AG04449 (cell line): Measurements from ENCODE around the gene PLPP7.
A peak's percentile ranks its signal among the peaks of the same experiment; 100 is the strongest.

Experiments
- CTCF ChIA-PET: fragments of 350-600 bp; formaldehyde crosslinking; extraction: SDS; loops from one replicate; lab custom pipeline; 2021; ENCODE audit warnings: antibody characterized with exemption; lab: Yijun Ruan, JAX
- POLR2A ChIA-PET: fragments of 400-600, 350-600 bp; formaldehyde crosslinking; extraction: SDS; loops from one replicate; lab custom pipeline; 2020; ENCODE audit warnings: antibody characterized with exemption, inconsistent platforms; lab: Yijun Ruan, JAX
- DNase-seq: peaks from one replicate; pipeline ENCODE4 v3.0.0-alpha.2; 2010; ENCODE audit warnings: low read depth, low spot score
- H3K4me3 ChIP-seq: 2 replicates; pipeline ENCODE4 v1.5.1; 2011; ENCODE audit warnings: low read depth, mild to moderate bottlenecking, control low read depth, low read length
- TF ChIP-seq, protein P1 (sequence below): IDR thresholded peaks from one replicate; pipeline ENCODE4 v1.5.1; 2011; ENCODE audit warnings: mild to moderate bottlenecking, moderate library complexity, low read length, control low read depth, inconsistent platforms; ENCODE audit not compliant: insufficient read depth; ENCODE audit errors: missing control alignments

PLPP7 gene

GRCh38 chr9:131284856-131285255, 4.7 kb upstream of the PLPP7 start:
- POLR2A ChIA-PET: no interaction called here
- TF ChIP-seq, protein P1, sequence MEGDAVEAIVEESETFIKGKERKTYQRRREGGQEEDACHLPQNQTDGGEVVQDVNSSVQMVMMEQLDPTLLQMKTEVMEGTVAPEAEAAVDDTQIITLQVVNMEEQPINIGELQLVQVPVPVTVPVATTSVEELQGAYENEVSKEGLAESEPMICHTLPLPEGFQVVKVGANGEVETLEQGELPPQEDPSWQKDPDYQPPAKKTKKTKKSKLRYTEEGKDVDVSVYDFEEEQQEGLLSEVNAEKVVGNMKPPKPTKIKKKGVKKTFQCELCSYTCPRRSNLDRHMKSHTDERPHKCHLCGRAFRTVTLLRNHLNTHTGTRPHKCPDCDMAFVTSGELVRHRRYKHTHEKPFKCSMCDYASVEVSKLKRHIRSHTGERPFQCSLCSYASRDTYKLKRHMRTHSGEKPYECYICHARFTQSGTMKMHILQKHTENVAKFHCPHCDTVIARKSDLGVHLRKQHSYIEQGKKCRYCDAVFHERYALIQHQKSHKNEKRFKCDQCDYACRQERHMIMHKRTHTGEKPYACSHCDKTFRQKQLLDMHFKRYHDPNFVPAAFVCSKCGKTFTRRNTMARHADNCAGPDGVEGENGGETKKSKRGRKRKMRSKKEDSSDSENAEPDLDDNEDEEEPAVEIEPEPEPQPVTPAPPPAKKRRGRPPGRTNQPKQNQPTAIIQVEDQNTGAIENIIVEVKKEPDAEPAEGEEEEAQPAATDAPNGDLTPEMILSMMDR: no peak
- CTCF ChIA-PET: interaction anchor here (0.8 kb wide), 1 partner anchor 50 kb away, joined by 3 read pairs; no protein-coding TSS in a partner anchor
- no peak overlapping the region for H3K4me3 ChIP-seq
- no peak for DNase-seq

- no peak for DNase-seq
- no peak overlapping the region for H3K4me3 ChIP-seq
- TF ChIP-seq, protein P1: no peak
- ChIA-PET POLR2A (no interaction called here), CTCF (interaction anchor here (1.4 kb wide), 1 partner anchor 9 kb away, joined by 3 read pairs; no protein-coding TSS in a partner anchor)
Observed at GRCh38 chr9:131287359-131287758, 2.2 kb upstream of the PLPP7 start.

DNA sequence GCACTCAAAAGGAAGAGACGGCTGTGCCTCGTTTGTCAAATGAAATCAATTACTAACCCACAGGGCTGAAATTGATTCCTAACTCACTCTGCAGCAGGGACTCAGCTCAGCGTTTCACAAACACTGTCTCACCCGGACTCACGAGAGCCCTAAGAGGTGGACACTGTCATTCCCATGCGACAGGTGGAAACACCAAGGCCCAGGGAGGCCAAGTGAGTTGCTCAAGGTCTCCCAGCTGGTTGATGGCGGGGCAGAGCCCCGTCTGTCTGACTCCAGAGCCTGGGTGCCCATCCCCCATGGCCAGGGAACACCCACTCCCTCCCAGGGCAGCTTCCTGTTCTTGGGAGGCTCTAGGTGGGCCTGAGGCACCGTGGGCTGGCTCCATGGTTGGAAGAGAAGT, 1.3 kb upstream of the PLPP7 start:
- H3K4me3 ChIP-seq: no peak overlapping the region
- ChIA-PET POLR2A (no interaction called here), CTCF (interaction anchor here (1.4 kb wide), 1 partner anchor 10 kb away, joined by 3 read pairs; no protein-coding TSS in a partner anchor)
- no peak for DNase-seq
- TF ChIP-seq, protein P1: no peak

DNA sequence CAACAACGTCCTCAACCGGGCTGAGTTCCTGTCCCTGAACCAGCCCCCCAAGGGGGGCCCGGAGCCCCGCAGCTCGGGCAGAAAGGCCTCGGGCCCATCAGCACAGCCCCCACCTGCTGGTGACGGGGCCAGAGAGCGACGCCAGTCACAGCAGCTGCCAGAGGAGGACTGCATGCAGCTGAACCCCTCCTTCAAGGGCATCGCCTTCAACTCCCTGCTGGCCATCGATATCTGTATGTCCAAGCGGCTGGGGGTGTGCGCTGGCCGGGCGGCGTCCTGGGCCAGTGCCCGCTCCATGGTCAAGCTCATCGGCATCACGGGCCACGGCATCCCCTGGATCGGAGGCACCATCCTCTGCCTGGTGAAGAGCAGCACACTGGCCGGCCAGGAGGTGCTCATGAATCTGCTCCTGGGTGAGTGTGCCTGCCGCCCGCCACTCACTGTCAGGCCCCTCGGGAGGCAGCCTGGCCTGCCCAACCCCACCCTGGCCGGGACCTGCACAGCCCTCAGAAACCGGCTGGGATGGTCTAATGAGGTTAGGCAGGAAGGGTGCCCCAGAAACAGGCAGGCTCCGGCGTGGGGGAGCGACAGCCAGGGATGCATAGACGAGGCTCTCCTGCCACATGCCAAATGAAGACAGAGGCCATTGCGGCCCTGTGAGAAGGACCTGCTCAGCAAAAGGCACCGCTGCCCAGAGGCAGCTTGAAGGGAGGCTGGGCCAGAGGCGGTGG, 678 bp downstream of the PLPP7 start:
- CTCF ChIA-PET: interaction anchor here (1.1 to 1.6 kb wide), 3 partner anchors 10 to 46 kb away, joined by 3 to 5 read pairs (median 3); no protein-coding TSS in a partner anchor
- no peak for DNase-seq
- H3K4me3 ChIP-seq: peak overlapping the region; percentile 38
- TF ChIP-seq, protein P1: no peak
- POLR2A ChIA-PET: no interaction called here

GRCh38 chr9:131290767-131291370, 1.3 kb downstream of the PLPP7 start:
- TF ChIP-seq, protein P1: no peak
- POLR2A ChIA-PET: no interaction called here
- H3K4me3 ChIP-seq: no peak overlapping the region
- no peak for DNase-seq
- CTCF ChIA-PET: interaction anchor here (1.6 kb wide), 1 partner anchor 46 kb away, joined by 5 read pairs; no protein-coding TSS in a partner anchor

DNA sequence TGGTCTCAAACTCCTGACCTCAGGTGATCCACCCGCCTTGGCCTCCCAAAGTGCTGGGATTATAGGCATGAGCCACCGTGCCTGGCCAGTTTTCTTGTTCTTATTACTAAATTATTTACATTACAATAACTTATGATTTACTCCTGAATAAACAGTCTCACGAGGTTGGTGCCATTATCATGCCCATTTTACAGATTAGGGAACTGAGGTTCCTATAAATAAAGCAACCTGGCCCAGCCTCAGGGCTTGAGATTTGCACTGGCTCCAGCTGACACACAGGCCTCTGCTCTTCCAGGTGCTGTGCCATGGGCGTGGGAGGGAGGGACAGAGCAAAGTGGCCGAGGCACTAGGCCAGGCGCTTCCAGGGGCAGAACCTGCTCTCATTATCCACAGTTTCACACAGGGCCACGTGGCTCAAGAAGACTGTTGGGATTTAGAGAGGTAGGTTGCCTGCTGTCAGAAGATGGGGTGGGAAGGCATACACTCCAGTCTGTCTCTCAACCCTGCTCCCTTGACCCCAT, 2.3 kb downstream of the PLPP7 start:
- POLR2A ChIA-PET: no interaction called here
- no peak for DNase-seq
- TF ChIP-seq, protein P1: no peak
- H3K4me3 ChIP-seq: no peak overlapping the region
- CTCF ChIA-PET: interaction anchor here (1.3 kb wide), 1 partner anchor 45 kb away, joined by 5 read pairs; no protein-coding TSS in a partner anchor
